Ascending aorta (tissue), 2 donors: ENCODE measurements around the gene ADAMTS6. TPM values are rescaled to one million over a fixed set of nuclear protein-coding genes. Genes with fewer than 3 reads are reported as not detected.
A peak's percentile ranks its signal among the peaks of the same experiment; 100 is the strongest.

Source experiments
- DNase-seq, 2 donors: peaks; one replicate each; pipeline ENCODE4 v3.0.0-alpha.2; 2019; ENCODE audit warnings: low spot score in 2 of 2
- H3K27ac ChIP-seq, 2 donors: fragments of 200-600 bp; sonication (generic); one replicate each; pipeline ENCODE4 v1.5.1; 2016 to 2017; ENCODE audit warnings: mild to moderate bottlenecking in 1 of 2
- H3K27me3 ChIP-seq: fragments of 200-600 bp; sonication (generic); one replicate; pipeline ENCODE4 v1.5.1; 2017
- H3K36me3 ChIP-seq, 2 donors: fragments of 200-600 bp; sonication (generic); one replicate each; pipeline ENCODE4 v1.5.1; 2016
- H3K4me1 ChIP-seq, 2 donors: fragments of 200-600 bp; sonication (generic); one replicate each; pipeline ENCODE4 v1.5.1; 2016 to 2017; ENCODE audit warnings: mild to moderate bottlenecking in 1 of 2
- H3K4me3 ChIP-seq, 2 donors: fragments of 200-600 bp; sonication (generic); one replicate each; pipeline ENCODE4 v1.5.1; 2016 to 2017; ENCODE audit warnings: mild to moderate bottlenecking in 1 of 2
- H3K9me3 ChIP-seq, 2 donors: fragments of 200-600 bp; sonication (generic); one replicate each; pipeline ENCODE4 v1.5.1; 2016
- CTCF ChIP-seq, 3 experiments: fragments of 200-600 bp in 2 of 3; fragments of 450-650 bp in 1 of 3; sonication (generic) in 2 of 3; IDR thresholded peaks; one replicate each; pipeline ENCODE4 v1.5.1; 2016 to 2019; ENCODE audit warnings: antibody characterized with exemption in 3 of 3, mild to moderate bottlenecking in 1 of 3, moderate library complexity in 1 of 3
- intact Hi-C: fragments of 100-400 bp; cut with DNase I; formaldehyde crosslinking; loops from one replicate; pipeline ENCODE4 v1.15.1; 2023
- total RNA-seq: library from RNA; depleted of rRNA; stranded (reverse); fragments of >200 nt; gene quantifications from one replicate; pipeline ENCODE4 v1.1.0, GENCODE V29; 2016

The ADAMTS6 gene
- total RNA-seq, 1 donor from 2014 or later: 8.9 TPM

GRCh38 chr5:65263321-65263720 is 218.4 kb downstream of the ADAMTS6 start:
- Histone ChIP-seq H3K27ac (peak overlapping the region in 1 of 2 donors; percentile 51), H3K27me3 (no peaks in the 10 kb centered on the region), H3K4me3 (no peak overlapping the region), H3K9me3 (no peaks in the 10 kb centered on the region), H3K4me1 (peaks cover 4 to 10% of the 10 kb centered on the region in 2 donors), H3K36me3 (no peaks in the 10 kb centered on the region)
- DNase-seq: no peak
- intact Hi-C loops: no loop called here
- no peak for TF ChIP-seq CTCF (IDR thresholded peaks at IDR 0.05)

GRCh38 chr5:65262649-65263059 is 219.1 kb downstream of the ADAMTS6 start:
- no peak for TF ChIP-seq CTCF (IDR thresholded peaks at IDR 0.05)
- peaks cover 4 to 10% of the 10 kb centered on the region in 2 donors for H3K4me1 ChIP-seq

GRCh38 chr5:65262096-65262495 is 219.6 kb downstream of the ADAMTS6 start:
- no peaks in the 10 kb centered on the region for H3K27me3 ChIP-seq
- intact Hi-C loops: no loop called here
- H3K4me1 ChIP-seq: peaks cover 4 to 10% of the 10 kb centered on the region in 2 donors
- H3K36me3 ChIP-seq: no peaks in the 10 kb centered on the region
- no peak for DNase-seq
- TF ChIP-seq CTCF (IDR thresholded peaks at IDR 0.05): no peak
- peak overlapping the region; percentile 38 to 51 for H3K27ac ChIP-seq
- peak overlapping the region in 1 of 2 donors; percentile 48 for H3K4me3 ChIP-seq
- no peaks in the 10 kb centered on the region for H3K9me3 ChIP-seq

More at GRCh38 chr5:65262649-65263059, 219.1 kb downstream of the ADAMTS6 start:
- Histone ChIP-seq H3K27me3 (no peaks in the 10 kb centered on the region), H3K36me3 (no peaks in the 10 kb centered on the region), H3K4me3 (peak overlapping the region in 1 of 2 donors; percentile 48), H3K9me3 (no peaks in the 10 kb centered on the region), H3K27ac (peak overlapping the region; percentile 38 to 51)
- DNase-seq: no peak
- intact Hi-C loops: no loop called here

- no peak overlapping the region for H3K4me3 ChIP-seq
- no peak for TF ChIP-seq CTCF (IDR thresholded peaks at IDR 0.05)
- H3K4me1 ChIP-seq: peaks cover 4 to 10% of the 10 kb centered on the region in 2 donors
- no peaks in the 10 kb centered on the region for H3K27me3 ChIP-seq
- intact Hi-C loops: no loop called here
- no peak for DNase-seq
- H3K9me3 ChIP-seq: no peaks in the 10 kb centered on the region
- no peak overlapping the region for H3K27ac ChIP-seq
- H3K36me3 ChIP-seq: no peaks in the 10 kb centered on the region
Measured at GRCh38 chr5:65261499-65261898, 220.2 kb downstream of the ADAMTS6 start.

- no peaks in the 10 kb centered on the region for H3K4me1 ChIP-seq
- DNase-seq: no peak
- H3K27ac ChIP-seq: no peak overlapping the region
- no peak overlapping the region for H3K4me3 ChIP-seq
- no peaks in the 10 kb centered on the region for H3K9me3 ChIP-seq
- intact Hi-C loops: no loop called here
- H3K36me3 ChIP-seq: no peaks in the 10 kb centered on the region
- no peak for TF ChIP-seq CTCF (IDR thresholded peaks at IDR 0.05)
- no peaks in the 10 kb centered on the region for H3K27me3 ChIP-seq
Measured at GRCh38 chr5:65255294-65255693, 226.4 kb downstream of the ADAMTS6 start.

- H3K36me3 ChIP-seq: no peaks in the 10 kb centered on the region
- DNase-seq: no peak
- TF ChIP-seq CTCF (IDR thresholded peaks at IDR 0.05): no peak
- no peak overlapping the region for H3K4me3 ChIP-seq
- no peaks in the 10 kb centered on the region for H3K27me3 ChIP-seq
- H3K4me1 ChIP-seq: no peaks in the 10 kb centered on the region
- H3K9me3 ChIP-seq: no peaks in the 10 kb centered on the region
- H3K27ac ChIP-seq: no peak overlapping the region
- intact Hi-C loops: no loop called here
Measured at GRCh38 chr5:65252977-65253376, 228.7 kb downstream of the ADAMTS6 start.
